ENCODE data around the gene COPA.

COPA gene

DNA sequence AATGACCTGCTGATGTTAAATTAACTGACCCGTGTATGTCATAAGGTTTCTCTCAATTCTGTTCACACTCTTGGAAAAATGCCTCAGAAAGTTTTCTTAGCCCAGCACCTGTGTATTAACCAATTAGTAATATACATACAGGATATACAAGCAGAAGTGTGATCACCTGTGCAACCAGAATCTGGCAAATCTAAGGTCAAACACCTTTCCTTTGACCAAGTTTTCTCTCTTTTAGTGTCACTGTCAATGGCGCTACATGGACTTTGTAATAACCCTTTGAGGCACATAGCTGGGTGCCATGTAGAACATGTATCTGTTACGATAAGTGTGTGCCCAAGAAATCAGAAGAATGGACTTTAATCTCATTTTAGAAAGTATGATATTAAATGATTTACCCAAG, 1.2 kb upstream of the COPA start:
- peaks cover 70% of the 10 kb centered on the region for H3K36me3 ChIP-seq
- H3K27me3 ChIP-seq (ENCODE audit: insufficient read depth, low read depth, severe bottlenecking), result no peaks in the 10 kb centered on the region
- TF ChIP-seq, protein P1, sequence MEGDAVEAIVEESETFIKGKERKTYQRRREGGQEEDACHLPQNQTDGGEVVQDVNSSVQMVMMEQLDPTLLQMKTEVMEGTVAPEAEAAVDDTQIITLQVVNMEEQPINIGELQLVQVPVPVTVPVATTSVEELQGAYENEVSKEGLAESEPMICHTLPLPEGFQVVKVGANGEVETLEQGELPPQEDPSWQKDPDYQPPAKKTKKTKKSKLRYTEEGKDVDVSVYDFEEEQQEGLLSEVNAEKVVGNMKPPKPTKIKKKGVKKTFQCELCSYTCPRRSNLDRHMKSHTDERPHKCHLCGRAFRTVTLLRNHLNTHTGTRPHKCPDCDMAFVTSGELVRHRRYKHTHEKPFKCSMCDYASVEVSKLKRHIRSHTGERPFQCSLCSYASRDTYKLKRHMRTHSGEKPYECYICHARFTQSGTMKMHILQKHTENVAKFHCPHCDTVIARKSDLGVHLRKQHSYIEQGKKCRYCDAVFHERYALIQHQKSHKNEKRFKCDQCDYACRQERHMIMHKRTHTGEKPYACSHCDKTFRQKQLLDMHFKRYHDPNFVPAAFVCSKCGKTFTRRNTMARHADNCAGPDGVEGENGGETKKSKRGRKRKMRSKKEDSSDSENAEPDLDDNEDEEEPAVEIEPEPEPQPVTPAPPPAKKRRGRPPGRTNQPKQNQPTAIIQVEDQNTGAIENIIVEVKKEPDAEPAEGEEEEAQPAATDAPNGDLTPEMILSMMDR (IDR thresholded peaks at IDR 0.05; ENCODE audit: low read depth, low read length), result no peak
- no peak for DNase-seq
- H3K27ac ChIP-seq, result peak overlapping the region; percentile 94; the same call in 1 of the 2 replicates
- no peaks in the 10 kb centered on the region for H3K9me3 ChIP-seq (ENCODE audit: severe bottlenecking)
- peak overlapping the region; percentile 71 for H3K4me3 ChIP-seq (ENCODE audit: low read depth, low read length)

DNA sequence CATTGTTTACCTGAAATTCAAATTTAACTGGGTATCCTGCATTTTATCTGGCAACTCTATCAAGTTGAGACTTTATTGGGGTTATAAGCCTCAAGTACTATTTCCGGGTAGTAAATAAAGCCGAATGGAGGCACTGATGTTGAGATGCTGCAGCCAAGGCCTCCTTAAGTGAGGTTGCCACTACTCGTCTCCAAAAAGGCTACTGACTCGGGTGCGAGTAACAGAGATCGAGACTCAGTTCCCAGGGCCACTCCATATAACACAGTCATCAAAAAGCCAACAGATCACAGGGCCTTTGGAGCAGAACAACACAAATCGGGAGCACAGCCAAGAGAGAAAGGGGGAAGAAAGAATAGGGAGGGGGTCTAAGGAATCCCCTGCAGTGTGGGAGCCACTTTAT, 524 bp downstream of the COPA start:
- Histone ChIP-seq H3K9me3 (ENCODE audit: severe bottlenecking) (no peaks in the 10 kb centered on the region), H3K27ac (peak overlapping the region; percentile 94), H3K27me3 (ENCODE audit: insufficient read depth, low read depth, severe bottlenecking) (no peaks in the 10 kb centered on the region), H3K4me3 (ENCODE audit: low read depth, low read length) (peak overlapping the region; percentile 71), H3K36me3 (peaks cover 70% of the 10 kb centered on the region)
- TF ChIP-seq, protein P1 (IDR thresholded peaks at IDR 0.05; ENCODE audit: low read depth, low read length), result no peak
- DNase-seq, result no peak

DNA sequence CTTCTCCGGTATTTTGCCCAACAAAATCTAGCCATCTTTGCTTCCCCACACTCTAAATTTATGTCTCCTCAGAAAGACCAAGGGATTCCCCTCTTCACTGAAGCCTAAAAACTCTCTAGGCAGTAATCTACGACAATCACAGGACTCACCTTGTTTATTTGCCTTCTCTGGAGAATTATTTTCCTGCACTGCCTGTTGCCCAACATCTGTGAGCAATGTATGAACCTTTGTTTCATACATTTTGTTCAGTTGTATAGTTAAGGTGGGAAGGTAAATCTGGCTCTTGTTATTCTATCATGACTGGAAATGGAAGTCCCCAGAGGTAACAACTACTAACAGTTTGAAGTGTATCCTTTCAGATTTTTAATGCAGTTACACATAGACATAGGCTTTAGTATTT, 2.2 kb downstream of the COPA start:
- H3K9me3 ChIP-seq (ENCODE audit: severe bottlenecking), result no peaks in the 10 kb centered on the region
- no peak for DNase-seq
- TF ChIP-seq, protein P1 (IDR thresholded peaks at IDR 0.05; ENCODE audit: low read depth, low read length), result no peak
- no peak overlapping the region for H3K27ac ChIP-seq
- H3K27me3 ChIP-seq (ENCODE audit: insufficient read depth, low read depth, severe bottlenecking), result no peaks in the 10 kb centered on the region
- no peak overlapping the region for H3K4me3 ChIP-seq (ENCODE audit: low read depth, low read length)
- H3K36me3 ChIP-seq, result peaks cover 70% of the 10 kb centered on the region

DNA sequence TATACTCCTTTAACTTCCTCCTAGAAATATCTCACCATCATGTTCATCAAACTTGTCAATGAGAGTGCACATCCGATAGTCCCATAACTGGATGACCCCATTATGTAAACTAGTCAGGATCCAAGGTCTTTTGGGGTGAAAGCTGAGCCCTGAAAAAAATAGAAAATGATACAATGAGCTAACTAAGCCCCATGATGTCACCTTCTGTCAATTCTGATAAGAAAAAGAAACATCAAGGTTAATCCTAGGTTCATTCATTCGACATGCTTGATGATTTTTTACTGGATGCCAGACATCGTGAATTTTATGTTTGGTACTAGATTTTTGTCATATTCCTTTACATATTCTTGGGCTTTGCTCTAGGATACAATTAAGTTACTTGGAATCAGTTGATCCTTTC, 2.9 kb downstream of the COPA start:
- Histone ChIP-seq H3K36me3 (peaks cover 69% of the 10 kb centered on the region), H3K4me3 (ENCODE audit: low read depth, low read length) (no peak overlapping the region), H3K9me3 (ENCODE audit: severe bottlenecking) (no peaks in the 10 kb centered on the region), H3K27me3 (ENCODE audit: insufficient read depth, low read depth, severe bottlenecking) (no peaks in the 10 kb centered on the region), H3K27ac (no peak overlapping the region)
- no peak for DNase-seq
- TF ChIP-seq, protein P1 (IDR thresholded peaks at IDR 0.05; ENCODE audit: low read depth, low read length), result no peak

DNA sequence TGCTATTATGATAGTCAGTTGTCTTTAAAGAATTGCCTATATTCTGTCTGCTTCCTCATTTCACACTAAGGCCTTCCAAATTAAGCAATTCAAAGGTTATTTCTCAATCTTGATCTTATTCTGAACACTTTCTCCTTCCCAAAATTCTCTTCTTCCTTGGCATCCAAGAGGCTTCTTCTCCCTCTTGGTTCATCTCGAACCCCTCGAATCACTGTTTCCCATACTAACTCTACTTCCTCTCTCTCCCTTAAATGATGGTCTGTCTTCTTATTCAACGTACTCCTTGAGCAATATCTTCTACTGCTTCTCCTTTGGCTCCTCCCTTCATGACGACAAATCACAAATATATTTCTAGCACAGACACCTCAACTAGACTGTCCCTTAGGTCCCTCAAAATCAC, 4.5 kb downstream of the COPA start:
- Histone ChIP-seq H3K4me3 (ENCODE audit: low read depth, low read length) (no peak overlapping the region), H3K9me3 (ENCODE audit: severe bottlenecking) (no peaks in the 10 kb centered on the region), H3K36me3 (peaks cover 73% of the 10 kb centered on the region), H3K27me3 (ENCODE audit: insufficient read depth, low read depth, severe bottlenecking) (no peaks in the 10 kb centered on the region), H3K27ac (no peak overlapping the region)
- DNase-seq, result no peak
- TF ChIP-seq, protein P1 (IDR thresholded peaks at IDR 0.05; ENCODE audit: low read depth, low read length), result no peak

DNA sequence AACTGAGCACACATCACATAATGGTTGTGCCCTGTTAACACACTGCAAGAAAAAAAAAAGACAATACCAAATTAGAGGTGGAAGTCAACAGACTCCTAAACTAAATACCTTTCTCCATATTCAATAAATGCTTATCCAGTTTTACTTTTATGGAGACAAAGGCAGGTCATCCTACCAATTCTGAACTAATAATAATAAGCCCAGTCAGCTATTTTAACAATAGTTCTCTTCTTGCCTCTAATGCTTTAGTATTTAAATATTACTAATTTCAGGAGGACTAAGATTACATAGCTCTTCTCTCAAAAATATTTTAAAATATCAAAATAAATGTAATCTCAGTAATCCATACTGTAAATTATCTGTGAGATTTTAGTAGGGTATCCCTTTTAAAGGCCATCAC, 10.5 kb downstream of the COPA start:
- no peak for DNase-seq
- TF ChIP-seq, protein P1 (IDR thresholded peaks at IDR 0.05; ENCODE audit: low read depth, low read length), result no peak
- no peak overlapping the region for H3K4me3 ChIP-seq (ENCODE audit: low read depth, low read length)
- no peaks in the 10 kb centered on the region for H3K27me3 ChIP-seq (ENCODE audit: insufficient read depth, low read depth, severe bottlenecking)
- peaks cover 96% of the 10 kb centered on the region for H3K36me3 ChIP-seq
- H3K9me3 ChIP-seq (ENCODE audit: severe bottlenecking), result no peaks in the 10 kb centered on the region
- no peak overlapping the region for H3K27ac ChIP-seq
